OCI-LY7 (cell line): ENCODE measurements around the gene HOGA1.

Source experiments
- EZH2phosphoT487 ChIP-seq: fragments of 200-600 bp; sonication (generic); IDR thresholded peaks from 2 replicates; pipeline ENCODE4 v1.6.1; 2018; ENCODE audit warnings: low read depth, borderline replicate concordance, mild to moderate bottlenecking, mixed run types, antibody characterized with exemption, low read length, moderate library complexity, mixed read lengths
- TF ChIP-seq, protein P1 (sequence below): fragments of 200-600 bp; sonication (generic); conservative IDR thresholded peaks from 2 replicates; pipeline ENCODE4 v1.5.1; 2014; ENCODE audit warnings: mild to moderate bottlenecking, antibody characterized with exemption, low read length, moderate library complexity, mixed read lengths

DNA sequence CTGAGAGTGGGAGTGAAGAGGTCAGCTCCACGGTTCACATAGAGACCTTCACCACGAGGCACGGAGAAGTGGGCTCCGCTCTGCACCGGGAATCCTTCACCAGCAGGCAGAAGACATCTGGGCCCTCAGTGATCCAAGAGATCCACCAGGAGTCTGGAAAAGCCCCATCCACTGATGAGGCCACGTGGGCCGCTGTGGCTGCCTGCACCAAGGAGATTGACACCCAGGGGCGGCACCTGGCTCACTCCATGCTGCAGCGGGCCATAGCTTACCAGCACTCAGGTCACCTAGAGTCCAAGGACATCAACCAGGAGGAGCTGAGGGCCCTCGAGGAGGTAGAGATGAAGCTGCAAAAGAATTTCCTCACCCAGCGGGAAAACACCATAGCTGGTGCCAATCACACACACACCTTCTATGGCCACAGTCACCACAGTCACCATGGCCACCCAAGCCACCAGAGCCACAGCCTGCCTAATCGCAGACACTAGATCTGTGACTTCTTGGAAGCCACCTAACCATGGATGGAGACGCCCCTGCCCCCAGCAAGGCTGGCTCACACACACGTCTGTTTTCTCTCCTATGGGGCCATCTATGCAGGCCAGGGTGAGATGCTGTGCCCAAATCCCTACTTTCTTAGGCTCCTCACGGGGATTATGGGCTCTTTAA lies 6.0 kb downstream of the HOGA1 start:
- TF ChIP-seq, protein P1, sequence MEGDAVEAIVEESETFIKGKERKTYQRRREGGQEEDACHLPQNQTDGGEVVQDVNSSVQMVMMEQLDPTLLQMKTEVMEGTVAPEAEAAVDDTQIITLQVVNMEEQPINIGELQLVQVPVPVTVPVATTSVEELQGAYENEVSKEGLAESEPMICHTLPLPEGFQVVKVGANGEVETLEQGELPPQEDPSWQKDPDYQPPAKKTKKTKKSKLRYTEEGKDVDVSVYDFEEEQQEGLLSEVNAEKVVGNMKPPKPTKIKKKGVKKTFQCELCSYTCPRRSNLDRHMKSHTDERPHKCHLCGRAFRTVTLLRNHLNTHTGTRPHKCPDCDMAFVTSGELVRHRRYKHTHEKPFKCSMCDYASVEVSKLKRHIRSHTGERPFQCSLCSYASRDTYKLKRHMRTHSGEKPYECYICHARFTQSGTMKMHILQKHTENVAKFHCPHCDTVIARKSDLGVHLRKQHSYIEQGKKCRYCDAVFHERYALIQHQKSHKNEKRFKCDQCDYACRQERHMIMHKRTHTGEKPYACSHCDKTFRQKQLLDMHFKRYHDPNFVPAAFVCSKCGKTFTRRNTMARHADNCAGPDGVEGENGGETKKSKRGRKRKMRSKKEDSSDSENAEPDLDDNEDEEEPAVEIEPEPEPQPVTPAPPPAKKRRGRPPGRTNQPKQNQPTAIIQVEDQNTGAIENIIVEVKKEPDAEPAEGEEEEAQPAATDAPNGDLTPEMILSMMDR: no peak
- no peak for TF ChIP-seq EZH2phosphoT487
